EL (cell line): ENCODE results near the gene TMEM217.

ENCODE experiments used
- DNase-seq: peaks from one replicate; pipeline ENCODE4 v3.0.0-alpha.2; 2016

TMEM217 gene

DNA sequence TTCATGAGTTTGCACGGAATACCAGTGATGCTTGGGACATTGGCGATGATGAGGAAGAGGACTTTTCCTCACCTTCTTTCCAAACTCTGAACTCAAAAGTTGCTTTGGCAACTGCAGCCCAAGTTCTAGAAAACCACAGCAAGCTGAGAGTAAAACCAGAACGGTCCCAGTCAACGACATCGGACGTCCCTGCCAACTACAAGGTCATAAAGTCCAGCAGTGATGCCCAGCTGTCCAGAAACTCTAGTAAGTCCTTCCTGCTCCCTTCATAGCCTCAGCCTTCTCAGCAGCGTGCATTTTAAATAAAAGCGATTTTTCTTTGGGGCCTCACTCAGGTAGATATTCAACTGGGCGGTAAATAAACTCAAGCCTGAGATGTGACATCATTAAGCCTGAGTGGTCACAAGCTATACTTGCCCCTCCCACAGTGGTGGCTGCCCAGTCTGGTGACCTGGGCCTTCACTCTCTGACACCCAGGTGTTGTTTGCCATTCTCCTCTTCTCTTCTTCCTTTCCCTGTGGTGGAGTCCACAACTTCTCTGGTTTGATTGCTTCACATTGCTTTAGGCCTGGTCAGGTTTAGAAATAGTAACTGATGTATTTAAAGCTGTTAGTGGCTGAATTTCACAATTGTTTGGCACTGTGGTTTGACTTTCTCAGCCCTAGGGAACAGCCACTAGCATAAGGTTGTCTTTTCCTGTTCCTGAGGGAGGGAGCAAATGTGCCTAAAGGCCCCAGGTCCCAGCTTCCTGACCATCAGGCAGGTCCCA, 21.6 kb upstream of the TMEM217 start:
- peak; percentile 21 for DNase-seq

DNA sequence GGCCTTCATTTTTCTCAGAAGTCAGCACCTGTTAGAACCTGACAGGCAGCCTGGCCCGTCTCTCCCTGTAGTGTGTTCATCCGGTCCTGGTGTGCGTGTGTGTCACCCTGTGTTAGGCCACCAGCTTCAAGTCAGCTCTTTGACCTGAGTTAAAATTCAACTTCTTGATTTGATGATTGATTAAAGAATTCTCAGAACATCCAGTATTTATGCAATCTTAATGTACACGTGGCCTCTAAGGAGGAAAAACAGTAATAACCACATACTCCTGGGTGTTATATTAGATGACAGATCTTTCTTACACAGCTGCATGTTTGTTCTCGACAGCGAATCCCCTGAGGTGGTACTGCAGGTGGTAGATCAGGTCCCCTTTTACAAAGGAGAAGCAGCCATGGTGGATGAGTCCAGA, 19.1 kb upstream of the TMEM217 start:
- DNase-seq, result no peak

DNA sequence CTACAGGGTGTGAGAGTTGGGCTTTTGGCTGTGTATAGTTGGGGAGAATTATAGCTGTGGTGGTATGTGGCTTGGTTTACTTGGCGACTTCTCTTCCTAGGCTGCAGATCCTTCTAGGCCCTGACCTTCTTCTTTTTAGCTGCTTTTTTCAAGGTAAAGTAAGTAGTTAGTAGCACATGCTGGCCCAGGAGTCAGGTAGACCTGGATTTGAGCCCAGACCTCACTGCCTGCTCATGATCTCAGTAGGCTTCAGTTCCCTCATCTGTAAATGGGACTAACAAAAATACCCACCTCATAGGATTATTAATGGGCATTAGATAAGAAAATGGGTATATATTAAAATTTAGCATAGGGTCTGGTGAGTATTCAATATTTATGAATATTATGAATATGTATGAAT, 17.4 kb upstream of the TMEM217 start:
- DNase-seq, result no peak

DNA sequence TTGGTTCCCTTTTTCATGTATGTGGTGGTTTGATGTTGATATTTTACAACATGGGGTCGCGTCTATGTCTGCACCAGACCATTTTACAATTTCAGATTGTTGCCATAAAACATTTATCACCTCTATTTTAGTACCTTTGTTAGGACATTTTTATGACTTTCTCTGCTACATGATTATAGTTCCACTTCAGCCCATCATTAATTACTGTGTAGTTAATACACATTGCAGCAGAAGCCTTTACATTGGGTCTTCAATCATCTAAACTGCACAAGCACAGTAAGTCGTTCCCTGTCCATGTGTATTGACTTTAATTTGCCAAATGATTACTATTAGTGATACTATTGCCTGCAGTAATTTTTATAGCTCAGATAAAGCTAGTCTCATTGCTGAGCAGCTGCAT, 15.7 kb upstream of the TMEM217 start:
- DNase-seq, result no peak

DNA sequence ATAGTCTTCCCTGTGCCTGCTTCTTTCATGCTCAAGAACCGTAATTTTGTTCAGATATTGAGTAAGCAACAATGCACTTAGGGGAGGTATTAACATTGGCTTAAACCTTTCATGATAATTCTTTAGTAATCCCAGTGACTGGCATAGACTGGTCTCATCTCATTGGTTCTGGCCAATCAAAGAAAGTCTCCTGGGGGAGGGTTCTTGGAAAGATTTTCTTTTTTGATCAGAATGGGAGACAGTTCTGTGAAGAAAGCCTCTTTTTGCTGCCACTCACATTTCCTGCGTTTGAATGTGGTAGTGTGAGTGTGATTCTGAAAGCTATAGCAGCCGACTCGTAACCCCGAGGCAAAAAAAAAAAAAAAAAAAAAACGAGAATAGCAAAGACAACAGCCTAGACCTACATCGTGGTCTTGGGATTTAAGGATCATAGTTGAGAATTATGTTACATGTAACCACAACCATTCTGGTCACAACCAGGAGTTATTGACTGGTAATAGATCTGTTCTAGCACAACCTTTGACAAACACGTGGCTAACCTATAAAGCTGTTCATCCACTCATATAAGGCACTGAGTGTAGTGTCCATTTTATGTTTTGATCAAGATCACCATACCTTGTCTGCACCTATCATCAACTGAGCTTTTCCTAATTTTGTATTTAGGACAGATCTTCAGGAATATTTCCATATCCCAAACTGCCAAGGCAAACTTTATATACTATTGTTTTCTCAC, 15.1 kb upstream of the TMEM217 start:
- no peak for DNase-seq

DNA sequence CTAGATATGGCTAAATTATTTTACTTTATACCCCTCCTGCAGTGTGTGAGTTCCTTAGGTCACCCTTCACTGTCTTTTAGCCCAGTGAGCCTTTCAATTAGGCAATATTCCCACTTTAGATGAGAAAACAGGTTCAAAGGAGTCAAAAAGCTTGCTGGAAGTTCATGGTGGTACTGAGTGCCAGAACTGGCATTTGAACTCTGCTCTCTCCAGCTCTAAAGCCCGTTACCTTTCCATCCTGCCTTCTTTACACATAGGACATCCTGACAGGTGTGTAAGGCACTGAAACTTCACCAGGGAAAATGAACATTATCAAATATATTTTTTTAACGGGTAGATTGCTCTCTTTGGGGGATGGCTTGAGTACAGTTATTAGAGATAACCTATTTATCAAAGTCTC, 11.2 kb upstream of the TMEM217 start:
- DNase-seq, result no peak

DNA sequence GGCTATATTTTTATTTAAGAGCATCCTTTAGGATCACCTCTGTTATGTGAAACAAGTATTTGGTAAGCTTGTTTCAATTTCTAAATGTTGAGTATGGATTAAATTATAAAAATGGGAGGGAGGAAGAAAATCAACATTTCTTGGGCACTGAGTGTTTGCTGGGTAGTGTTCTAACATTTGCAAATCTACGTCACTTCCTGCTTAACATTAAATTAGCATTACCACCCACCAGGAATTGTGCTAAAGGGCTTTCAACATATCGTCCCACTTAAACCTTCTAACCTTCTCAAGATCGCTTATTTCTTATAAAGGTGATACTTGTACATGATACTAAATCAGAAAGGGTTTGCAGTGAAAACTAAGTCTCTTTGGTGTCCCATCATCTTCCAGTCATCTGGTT, 7.9 kb upstream of the TMEM217 start:
- no peak for DNase-seq

DNA sequence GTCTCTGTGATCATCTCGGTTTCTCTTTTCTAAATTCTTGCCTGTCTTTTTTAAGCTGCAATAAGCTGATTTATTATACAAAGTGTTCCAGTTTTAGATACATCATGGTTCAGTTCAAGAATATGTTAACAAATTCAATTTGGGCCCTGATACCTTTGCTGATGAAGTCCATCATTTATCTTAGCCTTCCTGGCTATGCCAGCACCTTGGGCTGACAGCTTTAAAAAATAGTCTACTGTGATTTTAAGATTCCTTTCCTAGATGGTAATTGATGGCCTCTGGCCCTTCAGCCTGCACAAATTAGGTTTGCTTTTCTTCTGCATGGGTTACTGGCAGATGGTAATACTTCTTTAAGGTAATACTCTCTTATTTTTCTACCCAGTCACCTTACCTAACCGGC, 7.1 kb upstream of the TMEM217 start:
- no peak for DNase-seq

DNA sequence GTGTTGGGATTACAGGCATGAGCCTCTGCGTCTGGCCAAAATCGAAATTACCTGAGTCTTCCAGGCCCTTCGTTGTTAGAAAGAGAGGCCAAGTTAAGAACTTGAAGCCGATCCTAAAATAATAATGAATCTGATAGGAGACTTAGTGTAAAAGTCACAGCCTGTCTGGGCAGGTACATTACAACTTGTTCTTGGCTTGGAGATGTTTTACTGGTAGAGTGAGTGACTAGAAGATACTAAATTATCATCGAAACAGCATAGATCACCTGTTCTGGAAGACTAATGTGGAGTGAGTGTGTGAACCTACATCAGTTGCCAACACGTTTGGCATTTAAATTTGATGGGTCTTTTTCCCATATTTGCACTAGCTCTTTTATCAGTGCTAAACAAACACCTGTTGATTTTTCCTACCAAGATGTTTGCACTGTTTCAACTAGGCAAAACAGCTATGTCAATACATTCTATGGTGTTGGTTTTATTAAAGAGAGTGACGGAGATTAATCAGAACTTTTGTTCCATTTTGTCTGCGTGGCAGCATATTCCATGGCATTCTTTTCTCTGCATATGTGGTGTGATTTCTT, 4.6 kb upstream of the TMEM217 start:
- DNase-seq, result no peak

DNA sequence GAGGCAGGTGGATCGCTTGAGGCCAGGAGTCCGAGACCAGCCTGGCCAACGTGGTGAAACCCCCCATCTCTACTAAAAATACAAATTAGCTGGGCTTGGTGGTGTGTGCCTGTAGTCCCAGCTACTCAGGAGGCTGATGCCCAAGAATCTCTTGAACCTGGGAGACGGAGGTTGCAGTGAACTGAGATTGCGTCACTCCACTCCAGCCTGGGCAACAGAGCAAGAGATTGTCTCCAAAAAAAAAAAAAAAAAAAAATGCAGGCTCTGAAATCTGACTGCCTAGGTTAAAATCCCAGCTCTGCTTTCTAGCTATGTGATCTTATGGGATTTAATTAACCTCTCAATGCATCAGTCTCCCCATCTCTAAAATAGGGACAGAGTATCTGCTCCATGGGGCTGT, 3.3 kb upstream of the TMEM217 start:
- DNase-seq, result no peak

DNA sequence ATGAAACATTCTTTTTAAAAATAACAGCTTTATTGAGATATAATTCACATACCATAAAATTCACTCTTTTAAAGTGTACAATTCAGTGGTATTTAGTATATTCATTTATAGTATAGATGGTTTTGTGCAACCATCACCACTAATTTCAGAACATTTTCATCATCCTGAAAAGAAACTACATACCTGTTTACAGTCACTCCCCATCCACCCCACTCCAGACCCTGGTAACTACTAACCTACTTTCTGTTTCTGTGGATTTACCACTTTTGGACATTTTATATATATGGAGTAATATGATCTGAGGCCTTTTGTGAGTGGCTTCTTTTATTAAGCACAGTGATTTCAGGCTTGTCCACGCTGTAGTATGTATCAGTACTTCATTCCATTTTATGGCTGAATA, 2.5 kb upstream of the TMEM217 start:
- DNase-seq, result no peak

DNA sequence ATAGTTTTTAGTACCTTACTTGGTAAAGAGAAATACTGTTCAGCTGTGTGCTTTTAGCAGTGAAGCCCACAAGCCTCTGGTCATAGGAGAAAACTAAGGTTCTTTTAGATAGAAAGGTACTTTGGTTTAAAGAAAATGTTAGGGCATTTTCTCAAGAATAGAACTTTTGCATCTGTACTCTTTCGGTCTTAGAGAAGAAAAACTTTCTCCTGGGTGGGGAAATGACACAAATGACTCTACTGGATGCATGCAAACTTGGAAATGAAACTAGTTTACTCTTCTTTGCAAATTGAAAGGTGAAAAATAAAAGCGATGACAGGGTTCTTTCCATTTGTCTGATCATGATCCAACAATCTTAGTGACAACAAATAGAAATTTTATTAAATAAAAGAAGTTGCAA, 2.1 kb upstream of the TMEM217 start:
- DNase-seq, result no peak

DNA sequence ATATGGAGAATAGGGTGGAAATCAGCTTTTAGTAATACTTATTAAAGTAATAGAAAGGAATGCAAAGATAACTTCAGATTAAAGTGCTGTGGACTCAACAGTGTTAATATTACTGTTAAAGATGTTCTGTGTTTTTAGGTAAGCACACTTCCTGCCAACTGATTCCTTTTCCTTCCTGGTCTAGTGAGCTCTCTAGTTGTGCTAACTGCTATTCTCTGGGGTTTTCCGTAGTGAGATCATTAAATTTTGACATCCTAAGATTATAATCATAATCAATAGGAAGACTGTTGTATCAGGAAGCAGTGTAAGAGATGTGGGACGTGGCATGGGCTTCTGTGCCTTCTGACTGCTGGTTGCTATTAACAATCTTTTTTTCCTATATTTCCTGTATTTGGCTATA, 1.2 kb upstream of the TMEM217 start:
- peak; percentile 31 for DNase-seq

DNA sequence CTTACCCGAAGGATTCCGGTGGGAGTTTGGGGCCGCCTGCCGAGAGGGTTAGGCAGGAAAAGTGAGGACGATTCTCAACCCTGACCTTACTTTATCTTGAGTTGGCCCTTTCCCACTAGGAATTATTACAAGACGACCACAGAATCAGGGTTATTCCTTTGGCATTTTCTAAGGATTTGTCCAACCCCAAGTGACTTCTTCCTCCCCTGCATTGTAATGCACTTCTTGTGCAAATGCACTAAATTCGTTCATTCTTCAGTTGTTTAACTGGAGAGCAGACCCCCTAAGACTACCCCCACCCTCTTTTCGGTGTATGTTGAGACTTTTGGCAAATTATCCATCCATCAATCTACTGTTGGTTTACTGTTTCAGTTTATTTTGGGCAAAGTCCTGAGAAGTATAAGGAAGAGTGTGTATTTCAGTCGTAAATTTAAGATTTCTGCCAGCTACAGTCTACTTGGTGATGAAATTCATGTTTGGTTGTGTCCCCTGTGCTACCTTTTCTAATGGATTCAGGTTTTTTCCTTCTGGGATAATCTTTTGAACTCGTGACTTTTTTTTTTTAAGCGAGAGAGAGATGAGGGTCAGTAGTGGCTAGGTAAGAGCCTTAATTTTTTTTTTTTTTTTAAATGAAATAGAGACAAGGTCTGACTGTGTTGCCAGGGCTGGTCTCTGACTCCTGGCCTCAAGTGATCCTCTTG, 611 bp upstream of the TMEM217 start:
- DNase-seq, result no peak

DNA sequence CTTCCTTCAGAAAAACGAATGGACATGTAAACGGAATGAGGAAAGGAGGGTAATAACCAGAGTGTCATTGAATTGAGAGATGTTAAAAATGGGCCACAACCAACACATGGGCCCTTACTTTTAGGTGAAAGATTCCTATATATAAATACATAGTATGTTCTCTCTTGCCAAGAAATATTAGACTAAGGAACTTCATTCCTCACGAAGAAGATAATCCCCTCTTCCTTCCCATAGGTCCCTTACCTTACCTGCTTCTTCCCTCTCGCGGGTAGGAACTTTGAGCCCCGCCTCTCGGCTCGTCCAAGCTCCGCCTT, 667 bp downstream of the TMEM217 start:
- no peak for DNase-seq

DNA sequence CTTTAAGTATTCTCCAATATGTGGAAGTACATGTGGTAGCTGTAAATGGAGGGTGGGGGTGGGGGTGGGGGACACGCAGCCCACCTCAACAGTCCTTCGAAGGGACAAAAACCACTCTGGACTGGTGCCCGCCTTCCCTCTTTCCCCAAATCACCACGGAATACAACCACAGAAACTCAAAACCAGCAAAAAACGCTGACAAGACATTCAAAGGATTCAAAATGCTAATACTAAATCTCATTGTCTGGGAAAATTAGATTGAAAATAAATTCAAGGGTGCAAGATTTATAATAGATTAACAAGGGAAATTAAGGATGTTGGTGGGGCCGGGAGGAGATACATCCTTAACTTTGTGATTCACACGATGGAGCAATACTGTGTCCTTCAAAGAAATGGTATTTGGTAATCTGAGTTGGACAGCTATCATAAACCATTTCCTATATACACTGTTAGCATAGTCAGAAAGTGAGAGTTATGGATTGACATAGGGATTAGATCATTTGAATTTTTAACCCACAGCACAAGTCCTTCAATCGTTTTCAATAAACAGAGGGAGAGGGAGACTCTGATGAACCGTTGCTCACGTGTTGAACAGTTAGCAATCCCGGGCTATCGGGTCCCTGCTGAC, 1.1 kb downstream of the TMEM217 start:
- DNase-seq, result peak; percentile 33

DNA sequence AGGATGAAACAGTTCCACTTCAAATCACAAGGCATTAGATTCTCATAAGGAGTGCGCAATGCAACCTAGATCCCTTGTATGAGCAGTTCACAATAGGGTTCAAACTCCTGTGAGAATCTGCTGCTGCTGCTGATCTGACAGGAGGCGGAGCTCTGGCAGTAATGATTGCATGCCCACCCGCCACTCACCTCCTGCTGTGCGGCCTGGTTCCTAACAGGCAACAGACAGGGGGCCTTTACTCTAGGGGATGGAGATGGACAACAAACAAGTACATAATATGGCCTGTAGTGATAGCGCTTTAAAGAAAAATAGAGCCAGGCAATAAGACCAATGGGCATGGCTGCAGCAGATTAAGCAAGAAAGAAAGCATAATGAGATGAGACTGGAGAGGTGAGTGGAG, 3.1 kb downstream of the TMEM217 start:
- DNase-seq, result no peak

DNA sequence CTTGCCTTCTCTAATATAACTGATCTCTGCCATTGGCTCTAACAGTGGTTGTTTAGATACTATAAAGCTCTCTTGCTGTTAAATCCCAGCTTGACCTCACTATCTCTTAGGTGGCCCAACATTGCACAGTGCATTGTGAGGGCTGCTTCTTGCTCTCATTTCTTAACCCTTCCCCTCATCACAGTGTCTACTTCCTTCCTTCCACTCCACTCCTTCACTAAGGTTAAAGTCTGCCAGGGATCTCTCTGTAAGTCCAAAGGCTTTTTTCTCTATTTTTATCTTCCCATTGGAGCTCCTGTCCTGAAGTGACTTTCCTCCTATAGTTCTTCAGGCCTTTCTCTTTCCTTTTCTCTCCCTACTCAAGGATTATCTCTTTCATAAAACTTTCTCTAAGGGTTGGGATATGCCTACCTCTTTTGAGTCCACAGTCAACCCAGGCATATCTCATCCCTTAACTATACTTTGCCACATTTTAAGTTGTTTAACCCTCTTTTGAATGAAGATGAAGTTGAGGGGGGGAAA, 4.4 kb downstream of the TMEM217 start:
- no peak for DNase-seq

DNA sequence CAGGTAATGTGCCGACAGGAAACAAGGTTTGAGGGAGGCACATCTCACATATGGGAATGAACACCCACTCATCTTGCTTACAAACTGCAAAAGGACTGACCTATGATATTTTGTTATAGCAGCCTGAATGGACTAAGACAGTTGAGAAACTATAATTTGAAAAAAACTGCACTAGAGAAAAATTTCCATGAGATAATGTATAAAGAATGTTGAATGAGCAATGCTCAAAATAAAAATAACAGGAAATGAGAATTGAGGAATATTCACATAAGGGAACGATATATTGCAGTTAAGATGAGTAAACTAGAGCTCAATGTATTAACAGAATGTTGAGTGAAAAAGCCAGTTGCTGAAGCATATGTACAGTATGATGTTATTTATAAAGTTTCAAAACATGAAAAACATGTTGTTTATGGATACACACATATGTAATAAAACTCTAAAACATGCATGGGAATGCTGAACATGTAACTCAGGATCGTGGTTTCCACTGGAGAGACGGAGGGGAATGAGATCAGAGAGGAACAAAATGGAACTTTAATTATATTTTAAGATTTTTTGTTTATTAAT, 6.6 kb downstream of the TMEM217 start:
- peak; percentile 60 for DNase-seq

DNA sequence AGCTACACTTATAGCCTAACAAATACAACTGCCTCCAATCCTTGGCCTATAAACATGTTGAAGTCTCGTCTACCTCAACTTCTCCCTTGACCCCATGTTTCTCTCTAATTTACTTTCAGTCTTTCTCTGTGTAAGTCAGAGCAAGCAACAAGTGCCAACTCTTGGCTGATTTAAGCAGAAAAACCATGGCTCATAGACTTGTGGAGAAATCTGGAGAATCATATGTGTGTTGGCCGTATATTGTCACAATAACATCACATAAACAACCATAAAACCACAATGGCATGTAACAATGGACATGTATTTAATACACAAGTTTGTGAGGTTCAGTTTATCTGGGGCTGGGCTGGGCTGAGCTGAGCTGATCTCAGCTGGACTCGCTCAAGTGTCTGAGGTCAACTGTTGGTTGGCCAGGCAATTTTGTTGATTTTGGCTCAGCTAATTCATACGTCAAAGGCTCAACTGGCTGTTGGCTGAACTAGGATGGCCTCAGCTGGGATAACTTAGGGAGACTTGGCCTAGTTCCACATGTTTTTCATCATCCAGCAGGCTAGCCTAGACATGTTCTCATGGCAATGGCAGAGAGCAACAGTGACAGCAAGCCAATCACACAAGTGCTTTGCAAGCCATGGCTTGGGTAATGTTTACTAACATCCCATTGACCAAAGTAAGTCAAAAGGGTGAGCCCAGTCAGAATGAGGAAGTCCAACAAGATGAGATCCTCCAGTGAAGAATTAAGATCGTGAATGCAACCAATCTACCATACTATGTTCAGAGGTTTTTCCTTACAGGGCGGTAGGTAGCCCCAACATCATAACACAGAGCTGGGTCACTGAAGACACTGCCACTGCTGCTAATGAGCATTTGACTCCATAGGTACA, 13.3 kb downstream of the TMEM217 start:
- peak; percentile 100 for DNase-seq

DNA sequence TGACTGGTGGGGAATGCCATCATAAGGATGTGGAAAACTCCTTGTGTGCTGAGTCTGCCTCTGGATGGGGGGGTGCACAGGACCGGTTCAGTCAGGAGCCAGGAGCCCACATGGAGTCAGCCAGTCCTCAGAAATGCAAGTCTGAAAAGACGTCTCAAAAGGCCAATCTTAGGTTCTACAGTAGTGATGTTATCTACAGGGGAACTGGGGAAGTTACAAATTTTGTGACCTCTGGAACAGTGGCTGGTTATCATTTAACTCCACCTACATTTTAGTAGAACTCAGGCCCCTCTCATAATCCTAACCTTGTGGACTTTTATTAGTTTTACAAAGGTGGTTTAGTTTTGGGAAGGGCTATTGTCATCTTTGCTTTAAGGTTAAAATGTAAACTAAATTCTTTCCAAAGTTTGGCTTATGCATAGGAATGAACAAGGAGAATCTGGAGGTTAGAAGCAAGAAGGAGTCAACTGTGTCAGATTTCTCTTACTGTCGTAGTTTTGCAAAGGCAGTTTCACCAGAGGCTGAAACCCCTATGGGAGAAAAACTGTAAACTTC, 14.1 kb downstream of the TMEM217 start:
- no peak for DNase-seq
